ENCODE measurements around the gene CYTIP.

DNA sequence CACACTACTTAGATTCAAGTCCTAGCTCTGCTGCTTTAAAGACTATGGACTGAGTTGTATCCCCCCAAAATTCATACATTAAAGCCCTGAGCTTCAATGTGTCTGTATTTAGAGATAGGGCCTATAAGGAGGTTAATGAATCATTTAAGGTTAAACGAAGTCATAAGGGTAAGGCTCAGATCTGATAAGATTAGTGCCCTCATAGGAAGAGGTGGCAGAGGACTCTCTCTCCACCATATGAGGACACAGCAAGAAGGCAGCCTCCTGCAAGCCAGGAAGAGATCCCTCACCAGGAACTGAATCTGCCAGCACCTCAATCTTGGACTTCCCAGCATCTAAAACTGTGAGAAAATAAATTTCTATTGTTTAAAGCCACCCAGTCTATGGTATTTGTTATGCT, 3.1 kb upstream of the CYTIP start:
- no peak for TF ChIP-seq CTCF (conservative IDR thresholded peaks at IDR 0.05)
- TF ChIP-seq EZH2 (IDR thresholded peaks at IDR 0.05; ENCODE audit: low read depth), result no peak

Measured in PC-9 (cell line).